H1 (cell line): ENCODE measurements around the gene EDEM1. TPM values are rescaled to one million over a fixed set of nuclear protein-coding genes. Genes with fewer than 3 reads are reported as not detected.
A peak's percentile ranks its signal among the peaks of the same experiment; 100 is the strongest.

Experiments
- CTCF ChIA-PET: fragments of 300-600 bp; sonication (Branson Sonifier 250); formaldehyde crosslinking; loops from one replicate; lab custom pipeline; 2021; ENCODE audit not compliant: partially characterized antibody; lab: Charles Lee
- POLR2A ChIA-PET: fragments of 300-600 bp; sonication (Branson Sonifier 250); formaldehyde crosslinking; loops from one replicate; lab custom pipeline; 2021; ENCODE audit warnings: inconsistent platforms; ENCODE audit not compliant: partially characterized antibody; lab: Charles Lee
- DNase-seq, 2 experiments: peaks; one replicate each; pipeline versions ENCODE4 v3.0.0 to v3.0.0-alpha.2; 2010 to 2022; ENCODE audit warnings: low spot score in 2 of 2, low read depth in 1 of 2, mixed read lengths in 1 of 2
- FAIRE-seq: peaks from 2 replicates; lab custom pipeline; 2011; peaks lifted over from hg19 to GRCh38; lab: Jason Lieb, UNC
- H2AFZ ChIP-seq: 2 replicates; pipeline ENCODE4 v1.8.1; 2012; ENCODE audit warnings: low read length, inconsistent platforms
- H2AK5ac ChIP-seq: 2 replicates; pipeline ENCODE4 v1.6.1; 2013; ENCODE audit warnings: low read depth, low read length
- H2BK120ac ChIP-seq: replicated peaks from 2 replicates; pipeline ENCODE3; 2013; ENCODE audit warnings: low read depth, low read length, inconsistent platforms
- H2BK12ac ChIP-seq: 2 replicates; pipeline ENCODE4 v1.6.1; 2013; ENCODE audit warnings: low read depth, low read length
- H2BK15ac ChIP-seq: 2 replicates; pipeline ENCODE4 v1.6.1; 2013; ENCODE audit warnings: low read length
- H2BK20ac ChIP-seq: 2 replicates; pipeline ENCODE4 v1.6.1; 2013; ENCODE audit warnings: low read length
- H2BK5ac ChIP-seq: 2 replicates; pipeline ENCODE4 v1.6.1; 2013; ENCODE audit warnings: low read depth, low read length
- H3K14ac ChIP-seq: 2 replicates; pipeline ENCODE4 v1.6.1; 2013; ENCODE audit warnings: inconsistent platforms; ENCODE audit not compliant: insufficient read length
- H3K18ac ChIP-seq: 2 replicates; pipeline ENCODE4 v1.6.1; 2013; ENCODE audit warnings: low read length; ENCODE audit errors: extremely low read depth
- H3K23ac ChIP-seq: 2 replicates; pipeline ENCODE4 v1.6.1; 2013; ENCODE audit warnings: inconsistent platforms; ENCODE audit not compliant: insufficient read length
- H3K23me2 ChIP-seq: 2 replicates; pipeline ENCODE4 v1.6.1; 2013; ENCODE audit warnings: low read depth, low read length
- H3K27ac ChIP-seq: 2 replicates; pipeline ENCODE4 v1.6.1; 2011; ENCODE audit warnings: low read depth, low read length, inconsistent platforms
- H3K27me3 ChIP-seq, 4 experiments: replicated peaks in 1 of 4; 1 replicate in 1 of 4; 2 replicates in 3 of 4; pipeline versions ENCODE4 v1.6.1 to v1.8.1; 2011 to 2013; ENCODE audit warnings: low read length in 3 of 4, mild to moderate bottlenecking in 3 of 4, inconsistent platforms in 2 of 4, mixed read lengths in 2 of 4, moderate library complexity in 1 of 4; ENCODE audit not compliant: control insufficient read depth in 3 of 4, insufficient read depth in 3 of 4; ENCODE audit errors: extremely low read depth in 1 of 4
- H3K36me3 ChIP-seq, 4 experiments: 2 replicates each; pipeline versions ENCODE4 v1.6.1 to v1.8.1; 2011 to 2013; ENCODE audit warnings: mild to moderate bottlenecking in 4 of 4, low read length in 3 of 4, moderate library complexity in 2 of 4, control low read depth in 1 of 4, inconsistent platforms in 1 of 4; ENCODE audit not compliant: insufficient read depth in 4 of 4, control insufficient read depth in 2 of 4
- H3K4ac ChIP-seq: replicated peaks from 2 replicates; pipeline ENCODE3; 2013; ENCODE audit warnings: low read length, low read depth, mixed read lengths, inconsistent platforms; ENCODE audit not compliant: insufficient read length
- H3K4me1 ChIP-seq, 4 experiments: replicated peaks in 1 of 4; 1 replicate in 1 of 4; 2 replicates in 3 of 4; pipeline versions ENCODE4 v1.6.1 to v1.8.1; 2011 to 2013; ENCODE audit warnings: low read length in 3 of 4, inconsistent platforms in 2 of 4, mixed read lengths in 1 of 4; ENCODE audit not compliant: insufficient read depth in 4 of 4, control insufficient read depth in 3 of 4
- H3K4me2 ChIP-seq, 2 experiments: 2 replicates each; pipeline versions ENCODE4 v1.6.1 to v1.8.1; 2011 to 2013; ENCODE audit warnings: low read depth in 2 of 2, low read length in 2 of 2, control low read depth in 1 of 2, inconsistent platforms in 1 of 2, mild to moderate bottlenecking in 1 of 2; ENCODE audit not compliant: insufficient read depth in 1 of 2
- H3K4me3 ChIP-seq, 4 experiments: fragments of 200-600, 300-600 bp in 1 of 4; sonication (generic), shearing (Covaris generic), sonication (Bioruptor Twin) in 1 of 4; 2 replicates each; pipeline versions ENCODE4 v1.5.1 to v1.8.1; 2011 to 2016; ENCODE audit warnings: low read length in 4 of 4, low read depth in 3 of 4, control low read depth in 2 of 4, inconsistent platforms in 2 of 4, mild to moderate bottlenecking in 2 of 4, mixed read lengths in 1 of 4, moderate library complexity in 1 of 4; ENCODE audit not compliant: insufficient read depth in 2 of 4; ENCODE audit errors: extremely low read depth in 1 of 4
- H3K56ac ChIP-seq: replicated peaks from 2 replicates; pipeline ENCODE3; 2013; ENCODE audit warnings: low read depth, mild to moderate bottlenecking, mixed read lengths, low read length, inconsistent platforms; ENCODE audit not compliant: insufficient read length
- H3K79me1 ChIP-seq: 2 replicates; pipeline ENCODE4 v1.6.1; 2013; ENCODE audit warnings: low read depth, low read length, control low read depth
- H3K79me2 ChIP-seq, 2 experiments: 2 replicates each; pipeline versions ENCODE4 v1.6.1 to v1.8.1; 2012 to 2013; ENCODE audit warnings: low read length in 2 of 2, mild to moderate bottlenecking in 2 of 2, inconsistent platforms in 1 of 2; ENCODE audit not compliant: insufficient read depth in 2 of 2, control insufficient read depth in 1 of 2
- H3K9ac ChIP-seq, 4 experiments: replicated peaks in 1 of 4; 1 replicate in 1 of 4; 2 replicates in 3 of 4; pipeline versions ENCODE4 v1.6.1 to v1.8.1; 2011 to 2013; ENCODE audit warnings: low read depth in 3 of 4, low read length in 3 of 4, control low read depth in 2 of 4, mild to moderate bottlenecking in 2 of 4, moderate library complexity in 2 of 4, inconsistent platforms in 1 of 4; ENCODE audit errors: extremely low read depth in 1 of 4
- H3K9me3 ChIP-seq, 2 experiments: 2 replicates each; pipeline versions ENCODE4 v1.6.1 to v1.8.1; 2012 to 2013; ENCODE audit warnings: mild to moderate bottlenecking in 2 of 2, moderate library complexity in 2 of 2, control low read depth in 1 of 2, inconsistent platforms in 1 of 2, low read depth in 1 of 2, low read length in 1 of 2, mixed read lengths in 1 of 2; ENCODE audit not compliant: insufficient read depth in 2 of 2
- H4K20me1 ChIP-seq, 2 experiments: replicated peaks in 1 of 2; 2 replicates each; pipeline versions ENCODE3 to v1.8.1; 2011 to 2013; ENCODE audit warnings: inconsistent platforms in 2 of 2, low read length in 2 of 2, mild to moderate bottlenecking in 1 of 2; ENCODE audit not compliant: insufficient read depth in 2 of 2, control insufficient read depth in 1 of 2
- H4K5ac ChIP-seq: 2 replicates; pipeline ENCODE4 v1.6.1; 2013; ENCODE audit warnings: low read length, low read depth, mixed read lengths, inconsistent platforms; ENCODE audit not compliant: insufficient read length
- H4K8ac ChIP-seq: 2 replicates; pipeline ENCODE4 v1.8.0; 2013; ENCODE audit warnings: mild to moderate bottlenecking, moderate library complexity, low read length, inconsistent platforms; ENCODE audit not compliant: insufficient read depth; ENCODE audit errors: extremely low read depth
- H4K91ac ChIP-seq: replicated peaks from 2 replicates; pipeline ENCODE3; 2013; ENCODE audit warnings: low read length, mixed read lengths, inconsistent platforms; ENCODE audit not compliant: insufficient read length
- ASH2L ChIP-seq: fragments of 200-600, 300-600 bp; sonication (generic); IDR thresholded peaks from one replicate; pipeline ENCODE4 v1.7.1; 2017; ENCODE audit warnings: low read length
- EP300 ChIP-seq, 2 experiments: IDR thresholded peaks; 1 replicate in 1 of 2; 2 replicates in 1 of 2; pipeline ENCODE4 v1.6.1; 2011 to 2012; ENCODE audit warnings: low read depth in 2 of 2, low read length in 2 of 2, mild to moderate bottlenecking in 2 of 2, borderline replicate concordance in 1 of 2, inconsistent platforms in 1 of 2, moderate library complexity in 1 of 2
- NANOG ChIP-seq: IDR thresholded peaks from 2 replicates; pipeline ENCODE4 v1.6.1; 2011; ENCODE audit warnings: low read length, low read depth, mild to moderate bottlenecking, inconsistent platforms; ENCODE audit not compliant: insufficient read depth, poor library complexity, severe bottlenecking
- NRF1 ChIP-seq: IDR thresholded peaks from 2 replicates; pipeline ENCODE4 v1.6.1; 2011; ENCODE audit warnings: mild to moderate bottlenecking, low read depth, low read length, improper control_type of control experiment
- POU5F1 ChIP-seq: IDR thresholded peaks from 2 replicates; pipeline ENCODE4 v1.6.1; 2011; ENCODE audit warnings: low read depth, mild to moderate bottlenecking, low read length, moderate library complexity
- RBBP5 ChIP-seq: IDR thresholded peaks from 2 replicates; pipeline ENCODE4 v1.7.1; 2012; ENCODE audit warnings: low read depth, mild to moderate bottlenecking, inconsistent platforms, low read length, moderate library complexity, borderline replicate concordance
- SP4 ChIP-seq: IDR thresholded peaks from 2 replicates; pipeline ENCODE4 v1.6.1; 2012; ENCODE audit warnings: low read length, inconsistent platforms
- SUZ12 ChIP-seq: fragments of 200-600 bp; sonication (generic); IDR thresholded peaks from 2 replicates; pipeline ENCODE4 v1.6.1; 2012; ENCODE audit warnings: mild to moderate bottlenecking, inconsistent platforms, low read length, moderate library complexity, mixed read lengths
- WGBS, 2 experiments: shearing (Covaris generic) in 1 of 2; methylation state at CpG; one replicate each; pipeline versions ENCODE4 v1.1.6 to v1.1.7; 2013 to 2015; ENCODE audit warnings: low lambda C conversion rate in 2 of 2, mixed read lengths in 2 of 2, inconsistent platforms in 1 of 2, low coverage in 1 of 2, missing lambda C conversion rate in 1 of 2; ENCODE audit not compliant: insufficient replicate concordance in 2 of 2, insufficient coverage in 1 of 2, insufficient read length in 1 of 2; ENCODE audit errors: extremely low coverage in 1 of 2, missing lambda C conversion rate in 1 of 2; 5-methylcytosine and 5-hydroxymethylcytosine counted together
- polyA plus RNA-seq, 7 experiments: library from polyadenylated mRNA; depleted of rRNA in 3 of 7; stranded (reverse) in 5 of 7; unstranded in 2 of 7; fragments of >200 nt in 5 of 7; fragments of 200-250 nt in 2 of 7; gene quantifications; 1 replicate in 5 of 7; 2 replicates in 1 of 7; 4 replicates in 1 of 7; pipeline versions ENCODE4 v1.2.1 to v1.2.3, GENCODE V29; 2011 to 2013; ENCODE audit warnings: missing spikeins in 2 of 7, mixed read lengths in 2 of 7
- total RNA-seq: library from RNA; stranded (reverse); fragmentation: NEBNext Ultra II Directional; extraction: Animal tissue kit (Norgen Biotek cat#: 25700); gene quantifications from 2 replicates; pipeline ENCODE4 v1.2.1, GENCODE V29; 2021
- TF ChIP-seq, protein P1 (sequence below): IDR thresholded peaks from 2 replicates; pipeline ENCODE4 v1.6.1; 2012; ENCODE audit warnings: low read length, inconsistent platforms

Gene EDEM1
- total and polyA plus RNA-seq, 2 of the 8 experiments (the other 6 are each of a cell fraction or from before 2014, with no cell fraction given), result 4.8 to 16.4 TPM

DNA sequence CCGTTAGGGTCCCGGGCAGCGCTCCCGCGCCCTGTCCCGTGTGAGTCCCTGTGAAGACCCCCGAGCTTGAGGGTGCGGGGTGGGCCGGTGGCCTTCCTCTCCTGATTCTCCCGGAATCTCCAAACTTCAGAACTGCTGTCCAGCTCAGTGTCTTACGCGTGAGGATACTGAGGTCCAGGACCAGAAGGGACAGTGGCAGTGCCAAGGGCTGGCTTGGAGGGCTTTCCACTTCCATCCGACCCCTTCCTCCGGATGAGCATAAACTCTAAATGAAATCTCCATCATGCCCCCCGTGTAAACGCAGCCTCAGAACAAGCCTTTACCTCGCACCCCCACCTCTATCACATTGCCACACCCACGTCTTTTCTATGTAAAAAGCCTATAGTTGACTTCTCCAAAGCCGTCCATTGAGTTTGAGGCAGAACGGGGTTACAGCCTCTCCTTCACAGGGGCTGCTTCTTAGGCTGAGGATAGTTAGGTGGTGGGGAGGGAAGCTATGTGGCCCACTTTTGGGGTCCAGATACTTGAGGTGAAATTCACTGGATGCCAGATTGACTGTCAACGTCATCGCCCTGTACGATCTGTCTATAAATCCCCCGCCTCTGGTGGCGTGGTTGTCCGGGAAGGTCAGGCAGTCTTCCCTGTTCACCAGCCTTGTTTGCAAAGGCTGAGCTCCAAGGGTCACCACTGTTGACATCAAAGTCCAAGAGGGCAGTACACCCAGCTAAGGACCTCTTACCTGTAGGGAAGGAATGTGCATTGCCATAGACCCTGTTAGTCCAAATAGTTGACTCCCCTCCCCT is 1.1 kb downstream of the EDEM1 start:
- ChIA-PET POLR2A (interaction anchor here (1.4 to 7.4 kb wide), 5 partner anchors 7 to 55 kb away, joined by 3 to 46 read pairs (median 5); no protein-coding TSS in a partner anchor), CTCF (interaction anchor here (1.1 to 1.6 kb wide), 3 partner anchors 9 to 67 kb away, joined by 3 to 5 read pairs (median 4); partner anchors contain the start of gene ARL8B)
- no peak overlapping the region for H4K91ac ChIP-seq
- H4K8ac ChIP-seq, result no peak overlapping the region
- no peak overlapping the region for H3K23ac ChIP-seq
- peak overlapping the region; percentile 70 to 98 (median 81) for H3K4me3 ChIP-seq
- peaks cover 0 to 9% (median 5%) of the 10 kb centered on the region in 4 experiments; a peak in 4 of 7 replicates for H3K4me1 ChIP-seq
- H3K79me2 ChIP-seq, result peaks cover 2 to 49% of the 10 kb centered on the region in 2 experiments; a peak in 3 of 4 replicates
- H3K56ac ChIP-seq, result peak overlapping the region; percentile 37
- H4K5ac ChIP-seq, result no peak overlapping the region
- no peak overlapping the region for H2AK5ac ChIP-seq
- H2BK15ac ChIP-seq, result no peak overlapping the region
- H3K27ac ChIP-seq, result no peak overlapping the region
- H3K18ac ChIP-seq, result no peak overlapping the region
- peaks cover 4 to 7% of the 10 kb centered on the region in 2 experiments for H4K20me1 ChIP-seq
- H3K79me1 ChIP-seq, result peaks cover 4% of the 10 kb centered on the region; the same call in 1 of the 2 replicates
- H3K27me3 ChIP-seq, result peaks cover 0 to 6% (median 0%) of the 10 kb centered on the region in 4 experiments; a peak in 1 of 7 replicates
- peak in 1 of 2 experiments; percentile 47 for DNase-seq
- no peak overlapping the region for H3K4ac ChIP-seq
- 16% methylated on average over 23 of the region's 26 CpGs; no CpG with 5 or more reads in 1 of the 2 experiments for WGBS, 2 experiments
- H2BK20ac ChIP-seq, result no peak overlapping the region
- H2BK120ac ChIP-seq, result no peak overlapping the region
- peaks cover 0 to 1% (median 0%) of the 10 kb centered on the region in 4 experiments; a peak in 1 of 8 replicates for H3K36me3 ChIP-seq
- H3K14ac ChIP-seq, result no peak overlapping the region
- no peak overlapping the region for H2AFZ ChIP-seq
- H3K9ac ChIP-seq, result peak overlapping the region in 3 of 4 experiments; percentile 58 to 82 (median 76); a peak in 6 of 7 replicates
- H2BK5ac ChIP-seq, result no peak overlapping the region
- peak overlapping the region; percentile 84 to 88 for H3K4me2 ChIP-seq
- 0 out of 2 replicates have a peak overlapping the region, but pooled peaks have one; percentile 52 for H2BK12ac ChIP-seq
- peaks cover 13% of the 10 kb centered on the region for H3K23me2 ChIP-seq
- H3K9me3 ChIP-seq, result no peaks in the 10 kb centered on the region
- FAIRE-seq, result no peak
- TF ChIP-seq SP4 (no peak), EP300 (IDR thresholded peaks at IDR 0.05; ENCODE audit: borderline replicate concordance in 1 of 2, low read depth in 2 of 2, low read length in 2 of 2) (no peak), POU5F1 (no peak), RBBP5 (0 out of 2 replicates have a peak, but pooled peaks have one; percentile 3), SUZ12 (no peak; the same call in 1 of the 2 replicates), NRF1 (no peak), ASH2L (peak; percentile 19), NANOG (no peak)
- TF ChIP-seq, protein P1, sequence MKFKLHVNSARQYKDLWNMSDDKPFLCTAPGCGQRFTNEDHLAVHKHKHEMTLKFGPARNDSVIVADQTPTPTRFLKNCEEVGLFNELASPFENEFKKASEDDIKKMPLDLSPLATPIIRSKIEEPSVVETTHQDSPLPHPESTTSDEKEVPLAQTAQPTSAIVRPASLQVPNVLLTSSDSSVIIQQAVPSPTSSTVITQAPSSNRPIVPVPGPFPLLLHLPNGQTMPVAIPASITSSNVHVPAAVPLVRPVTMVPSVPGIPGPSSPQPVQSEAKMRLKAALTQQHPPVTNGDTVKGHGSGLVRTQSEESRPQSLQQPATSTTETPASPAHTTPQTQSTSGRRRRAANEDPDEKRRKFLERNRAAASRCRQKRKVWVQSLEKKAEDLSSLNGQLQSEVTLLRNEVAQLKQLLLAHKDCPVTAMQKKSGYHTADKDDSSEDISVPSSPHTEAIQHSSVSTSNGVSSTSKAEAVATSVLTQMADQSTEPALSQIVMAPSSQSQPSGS, result no peak
